Measurements from ENCODE around the gene PGGHG.

GRCh38 chr11:240315-240714 is 48.6 kb upstream of the PGGHG start:
- no peak for TF ChIP-seq POLR2A (IDR thresholded peaks at IDR 0.05; ENCODE audit: low read depth, low read length)
- TF ChIP-seq TAF1 (IDR thresholded peaks at IDR 0.05; ENCODE audit: borderline replicate concordance, low read depth, low read length), result no peak
- no peak for TF ChIP-seq POLR2AphosphoS5 (IDR thresholded peaks at IDR 0.05; ENCODE audit: low read depth, low read length)
